Activated CD4-positive, alpha-beta T cell treated with anti-CD3 and anti-CD28 coated beads for 24 hours (primary cell): Measurements from ENCODE around the gene SSRP1.

Source experiments
- DNase-seq, 2 donors: peaks; one replicate each; pipeline ENCODE4 v3.0.0-alpha.2; 2020; ENCODE audit warnings: low read depth in 2 of 2

Gene SSRP1

GRCh38 chr11:57316017-57316416 is 19.7 kb downstream of the SSRP1 start:
- no peak for DNase-seq

GRCh38 chr11:57315491-57315890 is 20.2 kb downstream of the SSRP1 start:
- no peak for DNase-seq

GRCh38 chr11:57314221-57314973 is 21.3 kb downstream of the SSRP1 start:
- no peak for DNase-seq

- DNase-seq = no peak
Measured at GRCh38 chr11:57313788-57314135, 21.9 kb downstream of the SSRP1 start.

GRCh38 chr11:57313071-57313787 is 22.5 kb downstream of the SSRP1 start:
- DNase-seq = no peak

GRCh38 chr11:57312511-57313021 is 23.1 kb downstream of the SSRP1 start:
- DNase-seq = no peak

- DNase-seq = peak; percentile 43 to 65
Measured at GRCh38 chr11:57311109-57311936, 24.4 kb downstream of the SSRP1 start.

GRCh38 chr11:57310630-57311086 is 25.0 kb downstream of the SSRP1 start:
- DNase-seq = no peak

GRCh38 chr11:57310091-57310490 is 25.6 kb downstream of the SSRP1 start:
- DNase-seq = no peak

- DNase-seq = no peak
Measured at GRCh38 chr11:57309106-57310059, 26.3 kb downstream of the SSRP1 start.

- no peak for DNase-seq
Measured at GRCh38 chr11:57308426-57309060, 27.1 kb downstream of the SSRP1 start.

GRCh38 chr11:57307666-57308270 is 27.9 kb downstream of the SSRP1 start:
- DNase-seq = no peak

GRCh38 chr11:57306940-57307565 is 28.6 kb downstream of the SSRP1 start:
- DNase-seq = no peak

GRCh38 chr11:57306161-57306876 is 29.4 kb downstream of the SSRP1 start:
- no peak for DNase-seq

GRCh38 chr11:57305523-57305922 is 30.2 kb downstream of the SSRP1 start:
- no peak for DNase-seq

- no peak for DNase-seq
Measured at GRCh38 chr11:57303990-57304579, 31.6 kb downstream of the SSRP1 start.

GRCh38 chr11:57303280-57303989 is 32.3 kb downstream of the SSRP1 start:
- DNase-seq = no peak

GRCh38 chr11:57302489-57302888 is 33.2 kb downstream of the SSRP1 start:
- DNase-seq = no peak
